ENCODE data around the gene KCP. TPM values are rescaled to one million over a fixed set of nuclear protein-coding genes. Genes with fewer than 3 reads are reported as not detected.

KCP gene
- total and polyA plus RNA-seq, 2 of the 13 experiments (the other 11 are each of a cell fraction or from before 2014, with no cell fraction given), result 0.37 to 1.0 TPM

DNA sequence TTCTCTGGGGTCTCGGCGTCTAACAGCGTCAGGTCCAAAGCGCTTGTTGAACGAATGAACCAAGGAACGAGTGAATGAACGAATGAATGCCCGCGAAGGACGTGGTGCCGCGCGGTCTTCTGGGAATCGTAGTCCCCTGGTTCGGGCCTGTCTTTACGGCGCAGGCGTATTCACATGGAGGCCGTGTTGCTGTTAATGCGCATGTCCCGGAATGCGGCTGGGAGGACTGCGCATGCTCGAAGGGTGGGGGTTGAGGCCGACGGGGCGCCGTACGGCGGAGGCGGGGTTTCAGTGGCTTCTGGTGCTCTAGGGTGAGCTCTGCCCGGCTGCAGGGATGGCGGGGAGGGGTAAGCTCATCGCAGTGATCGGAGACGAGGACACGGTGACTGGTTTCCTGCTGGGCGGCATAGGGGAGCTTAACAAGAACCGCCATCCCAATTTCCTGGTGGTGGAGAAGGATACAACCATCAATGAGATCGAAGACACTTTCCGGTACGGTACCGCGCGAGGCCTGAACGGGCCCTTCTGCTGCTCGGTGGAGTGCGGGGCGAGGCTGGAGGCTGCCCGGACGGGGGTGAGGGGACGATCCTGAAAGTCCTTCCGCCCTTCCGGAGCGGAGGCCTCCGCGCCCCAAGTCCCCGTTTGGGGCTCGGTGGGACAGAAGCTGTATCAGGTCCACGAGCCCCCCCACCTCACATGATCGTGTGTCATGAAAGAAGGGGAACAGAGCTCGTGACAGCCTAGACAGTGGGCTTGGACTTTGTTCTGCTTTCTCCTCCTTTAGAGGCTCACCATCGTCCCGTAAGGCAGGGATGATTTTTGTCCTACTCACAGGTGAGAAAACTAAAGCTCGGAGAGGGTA, 47.7 kb downstream of the KCP start, which contains the start of gene ATP6V1F (continued):
- TF ChIP-seq ZNF33B (CRISPR knock-in tag; IDR thresholded peaks at IDR 0.05) (no peak; the same call in 1 of the 2 replicates), MTA1 (CRISPR knock-in tag; IDR thresholded peaks at IDR 0.05; ENCODE audit: borderline replicate concordance) (no peak), CC2D1A (CRISPR knock-in tag; IDR thresholded peaks at IDR 0.05) (no peak), GATA4 (IDR thresholded peaks at IDR 0.05; ENCODE audit: borderline replicate concordance, low read depth) (no peak), PCBP2 (optimal IDR thresholded peaks at IDR 0.05; ENCODE audit: low read depth, low read length, poor library complexity, severe bottlenecking) (no peak), ISL2 (CRISPR knock-in tag; IDR thresholded peaks at IDR 0.05) (no peak), KLF11 (CRISPR knock-in tag; IDR thresholded peaks at IDR 0.05) (no peak), ZKSCAN5 (CRISPR knock-in tag; IDR thresholded peaks at IDR 0.05) (no peak), CHD2 (IDR thresholded peaks at IDR 0.05; ENCODE audit: low read depth, low read length) (no peak), HNRNPK (IDR thresholded peaks at IDR 0.05; ENCODE audit: low read depth, low read length, poor library complexity, severe bottlenecking) (no peak), ZNF549 (CRISPR knock-in tag; IDR thresholded peaks at IDR 0.05) (no peak), ZNF180 (CRISPR knock-in tag; IDR thresholded peaks at IDR 0.05; ENCODE audit: borderline replicate concordance, low read depth) (no peak), ZNF775 (CRISPR knock-in tag; IDR thresholded peaks at IDR 0.05; ENCODE audit: borderline replicate concordance) (no peak), GZF1 (CRISPR knock-in tag; IDR thresholded peaks at IDR 0.05) (no peak), ZNF44 (CRISPR knock-in tag; IDR thresholded peaks at IDR 0.05) (no peak), ZMYM3 (CRISPR knock-in tag; IDR thresholded peaks at IDR 0.05) (no peak; the same call in none of the 2 replicates), MED1 (CRISPR knock-in tag; IDR thresholded peaks at IDR 0.05) (no peak), ZNF570 (CRISPR knock-in tag; IDR thresholded peaks at IDR 0.05; ENCODE audit: borderline replicate concordance) (no peak), ZNF547 (CRISPR knock-in tag; IDR thresholded peaks at IDR 0.05) (0 out of 2 replicates have a peak, but pooled peaks have one; percentile 20), SP4 (CRISPR knock-in tag; IDR thresholded peaks at IDR 0.05) (peak; percentile 14; the same call in 1 of the 2 replicates), ZNF30 (CRISPR knock-in tag; IDR thresholded peaks at IDR 0.05) (no peak), CBFB (CRISPR knock-in tag; IDR thresholded peaks at IDR 0.05) (no peak)
- TF ChIP-seq, protein P1, sequence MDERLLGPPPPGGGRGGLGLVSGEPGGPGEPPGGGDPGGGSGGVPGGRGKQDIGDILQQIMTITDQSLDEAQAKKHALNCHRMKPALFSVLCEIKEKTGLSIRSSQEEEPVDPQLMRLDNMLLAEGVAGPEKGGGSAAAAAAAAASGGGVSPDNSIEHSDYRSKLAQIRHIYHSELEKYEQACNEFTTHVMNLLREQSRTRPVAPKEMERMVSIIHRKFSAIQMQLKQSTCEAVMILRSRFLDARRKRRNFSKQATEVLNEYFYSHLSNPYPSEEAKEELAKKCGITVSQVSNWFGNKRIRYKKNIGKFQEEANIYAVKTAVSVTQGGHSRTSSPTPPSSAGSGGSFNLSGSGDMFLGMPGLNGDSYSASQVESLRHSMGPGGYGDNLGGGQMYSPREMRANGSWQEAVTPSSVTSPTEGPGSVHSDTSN (CRISPR knock-in tag; IDR thresholded peaks at IDR 0.05), result no peak
- TF ChIP-seq, protein P2, sequence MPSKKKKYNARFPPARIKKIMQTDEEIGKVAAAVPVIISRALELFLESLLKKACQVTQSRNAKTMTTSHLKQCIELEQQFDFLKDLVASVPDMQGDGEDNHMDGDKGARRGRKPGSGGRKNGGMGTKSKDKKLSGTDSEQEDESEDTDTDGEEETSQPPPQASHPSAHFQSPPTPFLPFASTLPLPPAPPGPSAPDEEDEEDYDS (CRISPR knock-in tag; IDR thresholded peaks at IDR 0.05), result peak; percentile 50; the same call in 1 of the 2 replicates
- TF ChIP-seq, protein P3, sequence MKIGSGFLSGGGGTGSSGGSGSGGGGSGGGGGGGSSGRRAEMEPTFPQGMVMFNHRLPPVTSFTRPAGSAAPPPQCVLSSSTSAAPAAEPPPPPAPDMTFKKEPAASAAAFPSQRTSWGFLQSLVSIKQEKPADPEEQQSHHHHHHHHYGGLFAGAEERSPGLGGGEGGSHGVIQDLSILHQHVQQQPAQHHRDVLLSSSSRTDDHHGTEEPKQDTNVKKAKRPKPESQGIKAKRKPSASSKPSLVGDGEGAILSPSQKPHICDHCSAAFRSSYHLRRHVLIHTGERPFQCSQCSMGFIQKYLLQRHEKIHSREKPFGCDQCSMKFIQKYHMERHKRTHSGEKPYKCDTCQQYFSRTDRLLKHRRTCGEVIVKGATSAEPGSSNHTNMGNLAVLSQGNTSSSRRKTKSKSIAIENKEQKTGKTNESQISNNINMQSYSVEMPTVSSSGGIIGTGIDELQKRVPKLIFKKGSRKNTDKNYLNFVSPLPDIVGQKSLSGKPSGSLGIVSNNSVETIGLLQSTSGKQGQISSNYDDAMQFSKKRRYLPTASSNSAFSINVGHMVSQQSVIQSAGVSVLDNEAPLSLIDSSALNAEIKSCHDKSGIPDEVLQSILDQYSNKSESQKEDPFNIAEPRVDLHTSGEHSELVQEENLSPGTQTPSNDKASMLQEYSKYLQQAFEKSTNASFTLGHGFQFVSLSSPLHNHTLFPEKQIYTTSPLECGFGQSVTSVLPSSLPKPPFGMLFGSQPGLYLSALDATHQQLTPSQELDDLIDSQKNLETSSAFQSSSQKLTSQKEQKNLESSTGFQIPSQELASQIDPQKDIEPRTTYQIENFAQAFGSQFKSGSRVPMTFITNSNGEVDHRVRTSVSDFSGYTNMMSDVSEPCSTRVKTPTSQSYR (CRISPR knock-in tag; IDR thresholded peaks at IDR 0.05; ENCODE audit: borderline replicate concordance), result peak; percentile 54; the same call in 1 of the 2 replicates
- TF ChIP-seq, protein P4, sequence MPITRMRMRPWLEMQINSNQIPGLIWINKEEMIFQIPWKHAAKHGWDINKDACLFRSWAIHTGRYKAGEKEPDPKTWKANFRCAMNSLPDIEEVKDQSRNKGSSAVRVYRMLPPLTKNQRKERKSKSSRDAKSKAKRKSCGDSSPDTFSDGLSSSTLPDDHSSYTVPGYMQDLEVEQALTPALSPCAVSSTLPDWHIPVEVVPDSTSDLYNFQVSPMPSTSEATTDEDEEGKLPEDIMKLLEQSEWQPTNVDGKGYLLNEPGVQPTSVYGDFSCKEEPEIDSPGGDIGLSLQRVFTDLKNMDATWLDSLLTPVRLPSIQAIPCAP (CRISPR knock-in tag; IDR thresholded peaks at IDR 0.05; ENCODE audit: low read depth), result no peak
